Measurements from ENCODE around the gene KCMF1.

The KCMF1 gene

DNA sequence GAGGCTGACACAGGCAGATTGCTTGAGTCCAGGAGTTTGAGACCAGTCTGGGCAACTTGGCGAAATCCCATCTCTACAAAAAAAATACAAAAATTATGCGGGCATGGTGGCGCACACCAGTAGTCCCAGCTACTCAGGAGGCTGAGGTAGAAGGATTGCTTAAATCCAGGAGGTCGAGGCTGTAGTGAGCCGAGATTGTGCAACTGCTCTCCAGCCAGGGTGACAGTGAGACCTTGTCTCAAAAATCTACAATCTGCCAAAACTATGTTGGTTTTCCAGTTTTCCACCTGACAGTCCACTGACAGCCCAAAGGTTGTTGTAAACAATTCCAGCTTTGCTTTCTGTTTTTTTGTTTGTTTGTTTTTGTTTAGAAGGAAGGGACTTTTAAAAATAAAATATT lies 51.3 kb downstream of the KCMF1 start:
- no peak for DNase-seq (ENCODE audit: low read depth)

GRCh38 chr2:85024372-85025047 lies 53.5 kb downstream of the KCMF1 start:
- no peak for DNase-seq (ENCODE audit: low read depth)

DNA sequence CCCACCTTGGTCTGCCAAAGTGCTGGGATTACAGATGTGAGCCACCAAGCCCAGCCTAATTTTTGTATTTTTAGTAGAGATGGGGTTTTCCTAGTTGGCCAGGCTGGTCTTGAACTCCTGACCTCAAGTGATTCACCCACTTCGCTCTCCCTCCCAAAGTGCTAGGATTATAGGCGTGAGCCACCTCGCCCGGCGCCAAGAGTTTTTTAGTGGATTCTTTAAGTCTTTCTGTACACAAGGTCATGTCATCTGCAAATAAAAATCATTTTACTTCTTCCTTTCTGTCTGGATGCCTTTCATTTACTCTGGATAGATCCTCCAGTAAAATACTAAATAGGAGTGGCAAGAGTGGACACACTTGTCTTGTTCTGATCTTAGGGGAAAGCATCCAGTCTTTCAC lies 61.7 kb downstream of the KCMF1 start:
- no peak for DNase-seq (ENCODE audit: low read depth)

DNA sequence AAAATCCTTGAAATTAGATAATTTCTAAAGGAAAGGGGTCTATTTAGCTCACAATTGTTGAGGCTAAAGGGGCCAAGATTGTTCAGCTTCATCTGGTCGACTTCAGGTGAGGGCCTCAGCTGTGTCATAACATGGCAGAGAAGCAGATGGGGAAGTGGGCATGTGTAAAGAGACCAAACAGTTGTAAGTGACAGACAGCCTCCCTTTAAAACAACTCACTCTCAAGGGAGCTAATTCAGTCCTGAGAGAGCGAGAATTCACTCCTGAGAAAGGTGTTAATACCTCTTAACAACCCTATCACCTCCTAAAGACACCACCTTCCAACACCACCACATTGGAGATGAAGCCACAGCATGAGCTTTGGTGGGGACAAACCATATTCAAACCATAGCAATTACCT lies 62.4 kb downstream of the KCMF1 start:
- DNase-seq (ENCODE audit: low read depth), result no peak

DNA sequence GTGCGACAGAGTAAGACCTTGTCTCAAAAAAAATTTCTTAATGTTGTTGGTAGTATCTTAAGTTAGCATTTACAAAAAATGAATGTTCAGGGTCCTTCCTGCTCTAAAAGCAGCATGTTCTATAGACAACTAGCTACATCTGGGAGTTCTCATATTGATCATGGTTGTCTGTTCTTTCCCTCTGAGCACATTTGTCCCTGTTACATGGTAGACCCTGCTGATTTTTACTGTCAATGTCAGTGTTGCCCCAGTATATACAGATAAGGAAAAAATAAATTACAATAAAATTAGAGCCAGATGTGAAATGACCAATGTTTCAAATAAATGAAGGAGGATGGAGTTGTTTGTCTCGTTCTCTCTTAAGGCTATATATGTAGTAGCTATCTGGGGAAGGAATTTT lies 63.2 kb downstream of the KCMF1 start:
- DNase-seq (ENCODE audit: low read depth), result no peak

DNA sequence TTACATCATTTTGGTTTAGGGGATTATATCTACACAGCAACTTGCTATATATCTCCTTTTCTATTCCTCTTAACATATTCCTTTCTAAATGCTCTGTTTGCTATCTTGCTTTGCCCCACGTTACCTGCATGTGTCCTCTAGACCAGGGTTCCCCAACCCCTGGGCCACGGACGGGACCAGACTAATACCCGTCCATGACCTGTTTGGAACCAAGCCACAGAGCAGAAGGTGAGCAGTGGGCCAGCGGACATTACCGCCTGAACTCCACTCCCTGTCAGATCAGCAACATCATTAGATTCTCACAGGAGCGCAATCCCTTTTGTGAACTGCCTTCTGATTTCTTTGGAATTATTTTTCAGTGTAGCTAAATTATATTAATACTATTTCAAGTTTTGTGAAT lies 66.7 kb downstream of the KCMF1 start:
- DNase-seq (ENCODE audit: low read depth), result no peak

- no peak for DNase-seq (ENCODE audit: low read depth)
Observed at GRCh38 chr2:85042330-85042729, 71.4 kb downstream of the KCMF1 start.

DNA sequence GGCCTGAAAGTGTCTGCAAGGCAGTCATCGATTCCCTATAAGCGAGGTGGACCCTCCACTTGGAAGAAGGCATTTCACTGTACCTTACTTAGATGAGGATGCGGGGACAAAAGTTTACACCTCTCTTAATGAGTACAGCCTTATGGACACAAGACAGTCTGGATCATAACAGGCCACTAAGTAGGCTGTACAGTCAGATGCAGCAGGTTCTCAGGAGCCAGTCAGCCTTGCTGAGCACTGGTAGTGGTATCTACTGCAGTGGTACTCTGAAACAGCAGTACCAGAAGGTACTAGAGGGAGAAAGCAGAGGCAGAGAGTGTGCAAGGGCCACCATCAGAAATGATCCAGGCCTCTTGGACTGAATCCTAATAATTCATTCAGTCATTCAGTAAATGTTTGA lies 77.6 kb downstream of the KCMF1 start:
- no peak for DNase-seq (ENCODE audit: low read depth)

DNA sequence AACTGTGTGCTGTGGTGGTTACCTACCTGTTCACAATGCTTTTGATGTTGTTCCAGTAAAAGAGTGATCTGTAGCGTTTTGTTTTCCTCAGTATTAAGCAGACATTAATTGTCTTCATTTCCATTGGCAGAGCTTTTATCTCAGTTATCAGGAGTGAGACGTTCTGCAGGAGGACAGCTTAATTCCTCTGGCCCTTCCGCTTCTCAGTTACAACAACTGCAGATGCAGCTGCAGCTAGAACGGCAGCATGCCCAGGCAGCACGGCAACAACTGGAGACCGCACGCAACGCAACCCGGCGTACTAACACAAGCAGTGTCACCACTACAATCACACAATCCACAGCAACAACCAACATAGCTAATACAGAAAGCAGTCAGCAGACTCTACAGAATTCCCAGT lies 78.3 kb downstream of the KCMF1 start:
- no peak for DNase-seq (ENCODE audit: low read depth)

DNA sequence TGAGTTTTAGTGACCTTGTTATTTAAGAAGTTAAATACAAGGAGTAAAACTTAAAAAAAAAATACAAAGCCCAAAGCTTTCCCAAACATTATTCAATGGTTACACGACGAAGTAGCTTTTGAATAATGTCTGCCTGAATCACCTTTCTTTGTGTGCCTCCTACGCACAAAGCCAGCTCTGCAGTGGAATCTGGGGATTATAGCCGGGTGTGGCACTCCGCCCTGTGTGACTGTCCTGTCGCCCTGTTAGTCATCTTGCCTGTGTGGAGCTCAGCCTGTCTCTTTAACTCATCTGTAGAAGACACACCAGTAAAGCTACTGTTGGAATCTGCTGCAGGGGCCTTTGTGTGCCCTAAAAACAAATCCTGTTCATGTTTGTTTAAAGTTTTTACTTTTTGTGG lies 82.8 kb downstream of the KCMF1 start:
- DNase-seq (ENCODE audit: low read depth), result no peak

- no peak for DNase-seq (ENCODE audit: low read depth)
Observed at GRCh38 chr2:85057226-85057962, 86.4 kb downstream of the KCMF1 start.

GRCh38 chr2:85061896-85062295 lies 90.9 kb downstream of the KCMF1 start:
- no peak for DNase-seq (ENCODE audit: low read depth)

- no peak for DNase-seq (ENCODE audit: low read depth)
Observed at GRCh38 chr2:85062565-85062964, 91.6 kb downstream of the KCMF1 start.

DNA sequence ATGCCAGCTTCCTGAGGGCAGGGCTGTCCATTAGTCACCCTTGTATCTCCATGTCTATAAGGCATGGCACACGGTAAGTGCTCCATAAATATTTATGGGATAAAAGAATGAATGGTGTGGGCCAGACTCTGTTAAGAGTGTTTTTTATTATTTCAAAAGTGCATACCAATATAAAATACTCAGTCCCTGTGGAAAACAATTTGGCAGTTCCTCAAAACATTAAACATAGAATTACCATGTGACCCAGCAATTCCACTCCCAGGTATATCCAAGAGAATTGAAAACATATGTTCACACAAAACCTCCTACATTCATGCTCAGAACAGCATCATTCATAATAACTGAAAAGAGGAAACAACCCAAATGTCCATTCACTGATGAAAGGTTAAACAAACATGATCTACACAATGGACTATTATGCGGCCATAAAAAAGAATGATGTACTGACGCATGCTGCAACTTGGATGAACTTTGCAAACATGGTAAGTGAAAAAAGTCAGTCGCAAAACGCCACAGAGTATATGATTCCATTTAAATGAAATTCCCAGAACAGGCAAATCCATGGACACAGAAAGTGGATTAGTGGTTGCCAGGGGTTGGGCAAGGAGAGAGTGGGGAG lies 93.1 kb downstream of the KCMF1 start:
- DNase-seq (ENCODE audit: low read depth), result no peak

GRCh38 chr2:85064927-85065577 lies 94.1 kb downstream of the KCMF1 start:
- DNase-seq (ENCODE audit: low read depth), result no peak

DNA sequence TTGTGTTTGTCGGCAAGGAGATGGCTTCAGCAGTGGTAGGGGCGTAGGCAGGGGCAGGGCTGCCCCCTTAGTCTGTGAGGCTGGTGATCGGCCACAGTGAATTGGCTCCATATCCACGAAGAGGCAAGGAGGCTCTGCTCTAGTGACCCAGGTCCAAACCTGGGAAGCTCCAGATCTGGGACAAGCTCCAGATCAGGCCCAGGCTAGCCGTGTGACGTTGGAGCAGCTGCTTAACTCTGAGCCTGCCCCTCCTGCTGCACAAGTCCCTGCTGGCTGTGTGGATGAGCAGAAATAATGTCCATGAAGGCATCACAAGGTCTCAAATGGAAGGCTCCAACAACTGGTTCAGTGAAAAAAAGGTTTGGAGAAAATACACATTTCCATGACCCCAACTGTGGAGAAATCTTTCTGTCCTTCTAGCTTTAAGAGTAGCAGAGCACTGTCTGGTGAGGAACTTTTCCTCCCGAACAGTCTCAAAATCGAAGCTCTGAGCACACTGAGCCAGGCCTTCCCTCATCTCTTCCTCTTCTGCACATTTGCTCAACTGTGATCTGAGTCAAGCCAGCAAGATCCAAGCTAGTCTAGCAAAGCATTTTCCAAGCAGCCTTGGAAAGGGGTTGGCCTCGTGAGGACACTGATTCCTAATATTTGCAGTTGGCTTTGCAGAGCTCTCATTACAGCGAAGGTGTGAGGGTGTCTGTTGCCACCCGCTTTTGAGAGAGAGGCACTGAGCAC lies 95.2 kb downstream of the KCMF1 start:
- no peak for DNase-seq (ENCODE audit: low read depth)

GRCh38 chr2:85066874-85067351 lies 96.0 kb downstream of the KCMF1 start:
- peak; percentile 44 for DNase-seq (ENCODE audit: low read depth)

DNA sequence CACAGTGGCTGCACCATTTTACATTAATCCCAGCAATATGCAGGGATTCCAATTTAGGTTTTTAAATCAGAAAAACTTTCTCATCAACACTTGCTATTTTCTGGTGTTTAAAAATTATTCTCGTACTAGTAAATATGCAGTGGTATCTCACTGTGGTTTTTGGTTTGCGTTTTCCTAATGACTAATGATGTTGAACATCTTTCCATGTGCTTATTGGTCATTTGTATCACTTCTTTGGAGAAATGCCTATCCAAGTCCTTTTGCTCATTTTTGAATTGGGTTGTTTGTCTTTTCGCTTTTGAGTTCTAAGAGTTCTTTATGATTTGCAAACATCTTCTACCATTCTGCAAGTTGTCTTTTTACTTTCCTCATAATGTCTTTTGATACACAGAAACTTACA lies 100.1 kb downstream of the KCMF1 start:
- no peak for DNase-seq (ENCODE audit: low read depth)

DNA sequence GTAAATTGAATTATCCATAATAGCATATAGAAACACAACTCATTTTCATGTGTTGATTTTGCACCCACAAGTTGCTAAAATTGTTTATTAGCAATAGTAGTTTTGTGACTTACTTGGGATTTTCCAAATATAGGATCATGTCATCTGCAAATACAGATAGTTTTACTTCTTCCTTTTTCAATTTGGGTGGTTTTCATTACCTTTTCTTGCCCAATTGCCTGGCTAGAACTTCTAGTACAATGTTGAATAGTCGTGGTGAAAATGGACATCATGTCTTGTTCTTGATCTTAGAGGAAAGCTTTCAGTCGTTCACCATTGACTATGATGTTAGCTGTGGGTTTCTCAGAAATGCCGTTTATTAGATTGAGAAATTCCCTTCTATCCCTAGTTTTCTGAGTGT lies 102.1 kb downstream of the KCMF1 start:
- no peak for DNase-seq (ENCODE audit: low read depth)

DNA sequence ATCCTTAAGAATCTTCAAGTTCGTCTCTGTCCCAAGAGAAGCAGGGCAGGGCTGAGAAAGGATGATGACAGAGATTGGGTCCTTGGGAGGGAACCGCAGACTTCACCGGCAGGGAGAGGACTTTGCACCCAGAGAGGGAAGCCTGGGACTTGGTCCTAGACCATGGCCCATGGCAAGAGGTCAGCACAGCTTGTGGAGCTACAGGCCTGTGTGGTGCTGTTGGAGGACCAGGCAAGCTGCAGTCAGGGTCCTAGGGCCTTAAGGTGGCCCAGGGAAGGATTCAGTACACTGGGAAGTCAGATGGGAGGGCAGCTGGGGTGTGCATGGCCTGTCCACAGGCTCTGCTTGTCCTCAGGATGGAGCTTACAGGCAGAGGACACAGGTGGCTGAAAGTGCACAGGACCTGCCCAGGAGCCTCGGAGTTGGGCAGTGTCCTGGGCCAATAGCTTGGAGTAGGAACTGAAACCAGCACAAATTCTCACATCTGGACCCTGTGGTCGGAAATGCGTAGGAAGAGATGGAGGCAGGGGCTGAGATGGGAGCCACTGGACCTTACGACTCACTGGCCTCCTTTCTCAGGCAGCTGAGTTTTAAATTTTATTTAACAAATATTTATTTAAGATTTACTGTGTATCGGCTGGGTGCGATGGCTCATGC lies 105.8 kb downstream of the KCMF1 start:
- DNase-seq (ENCODE audit: low read depth), result no peak

GRCh38 chr2:85077859-85078419 lies 107.0 kb downstream of the KCMF1 start:
- DNase-seq (ENCODE audit: low read depth), result no peak
